Right ventricle myocardium superior (tissue), 1 donor: ENCODE results near the gene HGD. TPM values are rescaled to one million over a fixed set of nuclear protein-coding genes. Genes with fewer than 3 reads are reported as not detected.
"Not testable (repeated sequence)": the region's sequence is repeated elsewhere in the genome, so short reads cannot be mapped to it uniquely, and the experiment has no call there.

Experiments
- ATAC-seq: fragments of 200-7000 bp; cut with Tn5 transposase; one replicate; pipeline ENCODE4 v1.9.1; 2020; ENCODE audit warnings: mild to moderate bottlenecking; ENCODE audit not compliant: poor library complexity
- DNase-seq: peaks from one replicate; pipeline ENCODE4 v3.0.0-alpha.2; 2020
- intact Hi-C: fragments of 100-400 bp; cut with DNase I; formaldehyde crosslinking; loops from one replicate; pipeline ENCODE4 v1.11.2; 2022
- total RNA-seq: library from RNA; stranded (reverse); fragmentation: NEBNext Ultra II Directional; extraction: Animal tissue kit (Norgen Biotek cat#: 25700); gene quantifications from one replicate; pipeline ENCODE4 v1.2.1, GENCODE V29; 2021
- donor health status: DM: no; HTN: yes; CAD: no; lungs with severe emphysema.

HGD gene
- total RNA-seq, 1 donor from 2014 or later, result not detected

DNA sequence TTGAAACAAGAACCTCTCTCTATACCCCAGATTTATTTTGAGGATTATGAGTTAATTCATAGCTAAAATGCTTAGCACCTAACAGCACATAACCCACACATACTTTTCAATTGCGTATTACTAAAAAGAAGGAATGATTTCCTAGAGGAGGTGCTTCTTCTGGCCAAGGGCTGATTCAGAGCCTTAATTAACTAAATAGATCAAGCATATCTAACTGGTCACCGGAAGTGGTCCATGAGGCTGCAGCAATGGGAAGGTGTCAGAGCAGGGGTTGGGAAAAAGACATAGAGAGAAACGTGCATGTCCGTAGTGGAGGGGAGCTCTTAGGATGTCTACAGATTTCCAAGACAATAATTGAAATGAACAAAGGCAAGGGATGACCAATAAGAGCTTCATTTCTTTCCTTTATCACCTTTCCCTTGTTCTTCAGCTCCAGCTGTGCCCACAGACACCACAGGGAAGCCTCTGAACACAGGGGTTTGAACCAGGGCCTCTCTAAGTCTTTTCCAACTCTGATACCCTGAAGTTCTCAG lies 467 bp downstream of the HGD start:
- DNase-seq (no peak), ATAC-seq (no peak)
- intact Hi-C loops, result no loop called here

GRCh38 chr3:120681018-120681417 lies 1.0 kb downstream of the HGD start:
- ATAC-seq (no peak), DNase-seq (no peak)
- intact Hi-C loops, result no loop called here

GRCh38 chr3:120680193-120680894 lies 1.7 kb downstream of the HGD start:
- ATAC-seq, result no peak
- no peak for DNase-seq
- intact Hi-C loops, result no loop called here

DNA sequence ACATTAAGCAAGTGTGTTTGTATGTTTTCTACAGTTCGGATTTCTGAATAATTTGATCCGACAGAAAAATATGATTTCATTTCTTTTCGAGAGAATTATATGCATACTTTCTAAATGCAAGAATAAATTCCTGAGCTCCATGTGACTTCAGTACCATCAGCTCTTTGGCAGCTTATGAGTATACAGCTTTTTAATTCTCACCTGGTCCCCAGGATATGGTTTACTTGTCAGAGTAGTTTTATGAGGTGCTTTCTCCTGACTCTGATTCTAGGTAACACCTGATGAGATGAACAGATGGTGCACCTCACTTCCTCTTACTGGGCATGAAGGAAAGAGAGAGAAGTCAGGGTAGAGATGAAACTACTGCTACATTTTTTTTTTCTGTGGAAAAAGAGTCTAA lies 3.1 kb downstream of the HGD start:
- no peak for ATAC-seq

GRCh38 chr3:120678331-120678947 lies 3.6 kb downstream of the HGD start:
- ATAC-seq (peak; percentile 81), DNase-seq (no peak)
- intact Hi-C loops, result no loop called here

More for the DNA sequence above, 3.1 kb downstream of the HGD start:
- intact Hi-C loops, result no loop called here
- no peak for DNase-seq

GRCh38 chr3:120677193-120677592 lies 4.8 kb downstream of the HGD start:
- intact Hi-C loops, ATAC-seq, DNase-seq: not testable (repeated sequence)

- DNase-seq, result no peak
- no peak for ATAC-seq
- intact Hi-C loops, result no loop called here
These were observed 8.9 kb downstream of the HGD start for GRCh38 chr3:120673116-120673515.

DNA sequence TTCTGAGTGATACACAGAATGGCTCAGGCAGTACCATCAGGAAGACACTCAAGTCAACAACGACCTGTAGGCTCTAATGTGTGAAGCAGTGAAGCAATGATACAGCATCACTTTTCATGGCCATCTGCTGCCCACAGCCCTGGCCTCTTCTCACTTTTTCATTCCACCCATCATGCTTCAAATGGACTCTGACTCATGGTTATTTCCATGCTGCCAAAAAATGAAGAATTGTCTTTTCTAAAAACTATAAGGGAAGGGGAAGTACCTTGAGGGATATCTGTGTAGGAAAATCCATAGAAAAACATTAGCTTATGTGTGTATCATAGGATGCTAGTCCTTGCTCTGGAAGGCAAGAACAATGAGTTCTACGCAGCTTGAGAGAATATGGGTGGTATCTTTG lies 11.5 kb downstream of the HGD start:
- ATAC-seq (no peak), DNase-seq (no peak)
- intact Hi-C loops, result no loop called here

- ATAC-seq, result no peak
- intact Hi-C loops, result no loop called here
- no peak for DNase-seq
These were observed 17.1 kb downstream of the HGD start for GRCh38 chr3:120664926-120665325.

GRCh38 chr3:120661945-120662344 lies 20.1 kb downstream of the HGD start:
- no peak for DNase-seq
- no peak for ATAC-seq
- intact Hi-C loops, result no loop called here

DNA sequence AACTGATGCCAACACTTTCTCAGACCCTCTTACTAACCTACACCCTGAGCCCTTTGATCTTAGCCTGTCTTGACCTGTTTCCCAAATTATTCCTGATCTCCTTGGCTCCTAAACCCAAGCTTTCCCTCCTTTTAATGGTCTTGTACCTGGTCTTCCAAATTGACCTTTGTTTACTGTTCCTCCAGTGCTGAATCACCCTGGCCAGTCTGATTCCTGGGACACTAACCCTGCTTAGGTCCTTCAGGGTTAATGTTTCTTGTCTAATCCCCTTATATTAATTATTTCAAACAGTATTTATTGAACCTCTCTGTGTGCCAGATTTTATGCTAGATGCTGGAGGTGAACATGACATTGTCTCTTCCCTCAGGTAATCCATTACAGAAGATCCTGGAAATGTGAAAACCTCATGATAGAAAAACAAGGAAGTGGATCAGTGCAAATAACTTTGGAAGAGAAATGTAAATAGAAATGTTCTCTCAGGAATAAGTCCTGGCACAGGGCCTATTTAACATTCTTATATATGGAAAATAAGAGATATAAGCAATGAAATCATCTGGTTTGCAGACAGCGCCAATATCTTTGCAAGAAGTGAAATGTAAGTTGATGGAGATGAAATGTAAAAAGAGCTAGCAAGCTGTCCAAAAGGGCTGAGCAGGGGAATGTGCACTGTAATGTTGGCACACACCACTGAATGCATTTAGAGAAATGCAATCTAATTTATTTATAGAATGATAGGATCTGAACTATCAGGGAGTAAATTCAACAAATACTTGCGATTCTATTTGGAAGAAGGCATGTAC lies 20.7 kb downstream of the HGD start:
- intact Hi-C loops, result no loop called here
- ATAC-seq (no peak), DNase-seq (no peak)

GRCh38 chr3:120659834-120660233 lies 22.2 kb downstream of the HGD start:
- ATAC-seq, result no peak
- DNase-seq, result no peak
- intact Hi-C loops, result no loop called here

DNA sequence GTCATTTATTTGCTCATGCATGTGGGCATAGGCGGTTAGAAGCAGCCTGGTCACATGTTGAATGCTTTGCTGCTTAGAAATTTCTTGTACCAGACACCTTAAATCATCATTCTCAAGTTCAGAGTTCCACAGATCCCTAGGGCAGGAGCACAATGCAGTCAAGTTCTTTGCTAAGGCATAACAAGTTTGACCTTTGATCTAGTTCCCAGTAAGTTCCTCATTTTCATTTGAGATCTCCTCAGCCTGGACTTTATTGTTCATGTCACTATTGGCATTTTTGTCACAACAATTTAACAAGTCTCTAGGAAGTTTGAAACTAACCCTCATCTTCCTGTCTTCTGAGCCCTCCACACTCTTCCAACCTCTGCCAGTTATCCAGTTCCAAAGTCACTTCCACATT lies 22.8 kb downstream of the HGD start:
- DNase-seq (no peak), ATAC-seq (no peak)
- intact Hi-C loops, result no loop called here

GRCh38 chr3:120652896-120653545 lies 29.0 kb downstream of the HGD start:
- intact Hi-C loops, result no loop called here
- ATAC-seq (no peak), DNase-seq (no peak)

- ATAC-seq, result no peak
- intact Hi-C loops, result no loop called here
- no peak for DNase-seq
These were observed 29.8 kb downstream of the HGD start for GRCh38 chr3:120652281-120652680.

DNA sequence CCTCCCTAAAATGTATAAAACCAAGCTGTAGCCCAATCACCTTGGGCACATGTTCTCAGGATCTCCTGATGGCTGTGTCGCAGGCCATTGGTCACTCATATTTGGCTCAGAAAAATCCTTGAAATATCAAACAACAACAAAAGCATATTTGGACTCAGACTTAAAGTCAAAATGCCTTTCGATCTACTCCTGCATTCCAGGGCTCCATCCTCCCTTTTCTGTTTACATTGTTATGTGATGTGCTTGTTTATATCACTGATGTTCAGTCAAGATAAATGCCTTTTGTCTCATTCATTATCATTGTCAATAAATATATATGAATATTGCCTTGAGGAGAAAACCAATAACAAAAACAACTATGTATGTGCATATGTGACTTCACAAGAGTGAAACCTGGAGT lies 31.7 kb downstream of the HGD start:
- intact Hi-C loops, result no loop called here
- no peak for ATAC-seq

DNA sequence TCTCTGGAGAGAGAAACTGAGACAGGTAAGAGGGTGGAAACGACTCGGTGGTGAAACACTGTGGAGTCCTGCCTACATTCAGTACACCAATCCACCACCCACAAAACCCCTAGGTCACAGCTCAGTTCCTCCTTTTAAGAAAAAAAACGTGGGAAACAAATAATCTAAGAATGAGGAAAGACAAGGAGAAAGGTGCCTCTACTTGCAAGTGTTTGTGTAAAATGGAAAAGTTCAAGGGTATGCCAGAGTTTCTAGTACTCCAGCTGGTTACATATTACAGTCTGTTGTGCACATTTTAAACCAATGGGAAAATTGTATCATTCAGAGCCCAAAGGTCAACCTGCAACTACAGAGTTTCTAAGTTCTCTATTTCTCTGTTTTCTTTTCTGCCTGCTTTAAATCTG lies 32.2 kb downstream of the HGD start:
- intact Hi-C loops, result no loop called here
- DNase-seq (no peak), ATAC-seq (no peak)

More for the DNA sequence above, 31.7 kb downstream of the HGD start:
- no peak for DNase-seq

GRCh38 chr3:120648290-120648689 lies 33.7 kb downstream of the HGD start:
- intact Hi-C loops, result no loop called here
- DNase-seq (no peak), ATAC-seq (no peak)

GRCh38 chr3:120646771-120647432 lies 35.1 kb downstream of the HGD start:
- DNase-seq, result no peak
- intact Hi-C loops, result no loop called here
- ATAC-seq, result peak; percentile 46
